Fibroblast of upper back skin (primary cell): ENCODE results near the gene ANKS1A.
A peak's percentile ranks its signal among the peaks of the same experiment; 100 is the strongest.

Source experiments
- DNase-seq: peaks from one replicate; pipeline ENCODE4 v3.0.0-alpha.2; 2013

ANKS1A gene

DNA sequence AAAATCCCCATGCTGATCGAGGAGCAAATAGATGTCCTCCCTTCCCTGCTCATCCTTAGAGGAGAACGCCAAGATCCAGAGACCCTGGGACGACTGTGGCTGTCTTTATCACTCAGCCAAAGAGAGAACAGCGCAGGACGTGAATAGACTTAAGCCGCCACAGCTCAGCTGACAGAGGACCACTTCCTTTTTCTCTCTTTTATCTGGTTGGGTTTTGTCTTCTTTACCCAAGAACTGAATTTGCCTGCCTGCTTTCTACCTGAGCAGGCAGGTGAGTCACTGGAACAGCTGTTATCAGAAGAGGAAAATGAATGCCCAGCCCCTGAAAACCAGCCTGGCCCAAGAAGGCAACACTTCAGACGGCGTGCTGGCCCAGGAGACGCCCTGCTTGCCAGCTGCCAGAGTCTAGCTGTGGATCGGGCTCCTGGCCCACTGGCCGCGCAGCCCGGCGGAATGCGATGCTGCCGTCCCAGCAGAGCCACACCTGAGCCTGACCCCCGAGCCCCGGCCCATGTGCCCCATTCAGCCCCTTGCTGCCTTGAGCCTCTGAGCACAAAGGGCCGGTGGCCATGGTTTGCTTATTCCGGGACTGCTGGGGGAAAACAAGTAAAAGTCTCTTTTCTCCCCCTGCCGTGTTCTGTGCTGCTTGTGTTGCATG lies 169.9 kb downstream of the ANKS1A start:
- no peak for DNase-seq

DNA sequence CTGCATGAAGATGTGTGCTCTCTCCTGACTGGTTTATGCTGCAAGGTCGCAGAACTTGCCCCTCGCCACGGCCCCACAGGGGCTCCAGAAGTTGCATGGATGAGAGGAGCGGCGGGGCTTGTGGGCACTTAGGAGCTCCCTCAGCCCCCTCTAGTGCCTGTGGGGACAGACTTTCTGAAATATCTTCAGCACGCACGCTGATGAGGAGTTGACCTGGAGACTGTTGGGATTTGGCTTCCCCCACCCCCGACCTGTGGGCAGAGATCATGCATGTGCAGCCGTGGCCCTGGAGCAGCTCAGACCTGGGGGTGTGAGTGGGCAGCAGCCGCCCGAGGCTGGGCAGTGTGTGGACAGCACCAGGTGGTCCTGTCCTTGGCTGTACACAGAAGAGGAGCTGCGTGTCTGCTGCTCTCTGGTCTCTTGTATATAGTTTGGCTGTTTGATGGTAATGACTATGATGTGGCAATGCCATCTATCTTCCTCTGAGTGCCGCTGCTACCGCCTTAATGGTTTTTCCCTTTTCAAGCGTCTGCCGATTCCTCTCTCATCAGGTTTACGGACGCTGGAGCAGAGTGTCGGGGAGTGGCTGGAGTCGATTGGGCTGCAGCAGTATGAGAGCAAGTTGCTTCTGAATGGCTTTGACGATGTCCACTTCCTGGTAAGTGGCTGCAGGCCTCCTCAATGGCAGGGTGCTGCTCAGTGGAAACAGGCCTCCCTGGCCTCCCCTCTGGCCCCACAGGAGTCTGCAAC lies 170.7 kb downstream of the ANKS1A start:
- DNase-seq, result no peak

- no peak for DNase-seq
These were observed 172.1 kb downstream of the ANKS1A start for GRCh38 chr6:35061102-35061615.

- no peak for DNase-seq
These were observed 172.8 kb downstream of the ANKS1A start for GRCh38 chr6:35061651-35062410.

GRCh38 chr6:35062676-35063574 lies 173.9 kb downstream of the ANKS1A start:
- DNase-seq, result no peak

GRCh38 chr6:35063701-35064280 lies 174.7 kb downstream of the ANKS1A start:
- DNase-seq, result no peak

GRCh38 chr6:35064290-35064689 lies 175.2 kb downstream of the ANKS1A start:
- no peak for DNase-seq

DNA sequence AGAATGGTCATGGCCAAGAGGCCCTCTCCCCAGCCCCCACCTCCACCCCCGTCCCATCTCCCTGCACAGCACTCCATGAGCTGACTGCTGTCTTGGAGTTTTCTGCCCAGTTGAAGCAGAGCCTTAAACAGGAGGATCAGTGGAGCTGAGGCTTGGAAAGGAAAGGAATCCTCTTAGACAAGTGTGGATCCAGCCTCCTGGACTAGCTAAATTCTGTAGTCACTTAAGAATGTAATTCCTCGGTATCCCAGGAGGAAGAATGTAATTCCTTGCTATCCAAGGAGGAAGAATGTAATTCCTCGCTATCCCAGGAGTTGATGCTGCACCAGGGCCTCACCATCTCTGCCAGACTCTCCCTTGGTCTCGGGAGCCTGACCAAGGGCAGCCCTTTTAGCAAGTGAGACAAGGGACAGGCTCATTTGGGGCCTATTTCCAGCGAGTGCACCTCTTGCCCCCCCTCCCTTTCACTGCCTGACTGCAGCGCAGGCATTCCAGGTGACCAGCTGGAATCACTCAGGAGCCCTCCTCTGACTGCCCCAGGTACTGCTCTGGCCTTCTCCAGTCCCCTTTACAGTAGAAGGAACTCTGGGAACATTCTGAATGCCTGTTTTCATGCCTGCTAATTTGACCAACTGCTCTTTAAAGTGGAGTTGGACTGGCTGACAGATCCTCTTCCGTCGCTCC lies 175.8 kb downstream of the ANKS1A start:
- peak; percentile 28 for DNase-seq

- no peak for DNase-seq
These were observed 176.4 kb downstream of the ANKS1A start for GRCh38 chr6:35065441-35065800.

GRCh38 chr6:35065870-35066269 lies 176.8 kb downstream of the ANKS1A start:
- DNase-seq, result no peak

DNA sequence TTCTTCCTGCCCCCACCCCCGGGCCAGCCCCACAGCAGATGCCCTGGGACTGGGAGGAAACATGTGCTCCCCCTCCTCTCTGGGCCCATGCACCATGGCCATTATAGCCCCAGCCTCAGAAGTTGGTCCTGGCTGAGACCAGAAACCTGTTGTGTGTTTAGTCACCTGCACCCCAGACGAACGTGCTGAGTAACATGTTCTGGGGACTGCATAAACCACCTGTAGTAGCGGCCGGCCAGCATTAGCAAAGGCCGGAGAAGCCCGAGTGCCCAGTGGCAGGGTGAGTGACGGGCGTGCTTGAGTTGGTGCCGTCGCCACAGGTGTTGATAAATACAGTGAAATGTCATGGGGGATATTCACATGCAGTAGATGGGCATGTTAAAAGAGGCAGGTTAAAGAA lies 178.2 kb downstream of the ANKS1A start:
- DNase-seq, result no peak

DNA sequence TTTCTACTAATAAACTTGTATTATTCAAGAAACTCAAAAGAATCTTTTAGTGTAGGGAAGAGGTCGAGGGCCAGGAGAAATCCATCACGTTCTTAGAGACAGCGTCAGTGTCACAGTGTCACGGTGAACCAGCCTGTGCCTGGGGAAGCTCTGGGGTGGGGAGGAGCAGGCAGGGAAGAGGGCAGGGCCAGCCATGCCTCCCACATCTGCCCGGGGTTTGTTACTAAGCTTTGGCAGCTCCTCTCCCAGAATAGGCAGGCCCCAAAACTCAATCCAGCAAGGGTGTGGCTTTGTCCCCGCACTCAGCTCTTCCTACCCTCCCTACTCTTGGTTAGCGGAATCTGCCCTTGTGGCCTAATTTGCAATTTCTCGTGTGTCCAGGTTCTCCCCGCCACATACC lies 179.2 kb downstream of the ANKS1A start:
- DNase-seq, result no peak

GRCh38 chr6:35068644-35069043 lies 179.6 kb downstream of the ANKS1A start:
- no peak for DNase-seq

DNA sequence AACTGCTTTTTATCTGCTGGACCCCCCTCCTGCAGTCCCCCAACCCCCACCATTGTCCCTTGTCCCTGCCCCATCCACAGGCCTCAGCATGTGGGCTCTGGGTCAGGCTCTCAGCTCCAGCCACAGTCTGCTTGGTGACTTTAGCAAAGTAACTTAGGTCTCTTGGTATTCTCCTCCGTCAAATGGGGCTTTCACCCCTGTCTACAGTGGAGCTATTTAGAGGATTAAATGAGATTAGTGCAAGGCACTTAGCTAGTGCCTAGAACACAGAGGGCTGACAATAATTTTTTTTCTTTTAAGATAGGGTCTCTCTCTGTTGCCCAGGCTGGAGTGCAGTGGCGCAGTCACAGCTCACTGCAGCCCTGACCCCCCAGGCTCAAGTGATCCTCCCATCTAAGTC lies 180.2 kb downstream of the ANKS1A start:
- DNase-seq, result no peak

GRCh38 chr6:35070111-35070510 lies 181.1 kb downstream of the ANKS1A start:
- DNase-seq, result no peak

DNA sequence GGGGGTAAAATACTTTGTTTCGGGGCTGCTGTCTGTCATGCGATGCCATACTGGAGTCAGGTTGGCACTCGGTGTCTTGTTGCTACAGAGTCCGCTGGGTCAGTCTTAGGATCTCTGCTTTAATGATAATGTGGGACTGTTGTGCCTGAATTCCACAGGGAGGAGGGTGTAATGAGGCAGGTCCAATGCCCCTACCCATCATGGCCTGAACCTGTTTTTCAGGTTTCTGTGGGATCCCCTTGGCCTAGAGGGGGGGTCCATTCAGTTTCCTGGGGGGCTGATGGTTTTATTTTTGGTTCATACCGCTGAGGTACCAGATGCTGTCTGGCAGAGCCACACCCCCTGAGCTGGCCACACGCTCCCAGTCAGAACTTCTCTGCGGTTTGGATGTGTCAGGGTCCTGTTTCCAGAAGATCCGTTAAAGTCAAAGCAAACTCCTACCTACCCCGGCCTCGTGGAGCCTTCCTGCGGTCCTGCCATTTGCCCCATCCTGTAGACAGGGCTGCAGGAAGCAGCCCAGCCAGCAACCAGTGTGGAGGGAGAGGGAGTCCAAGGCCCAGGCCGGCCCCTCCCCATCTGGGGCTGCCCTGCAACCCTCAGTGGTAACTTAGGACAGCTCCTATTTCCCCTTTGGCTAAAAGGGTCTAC lies 182.4 kb downstream of the ANKS1A start:
- no peak for DNase-seq

DNA sequence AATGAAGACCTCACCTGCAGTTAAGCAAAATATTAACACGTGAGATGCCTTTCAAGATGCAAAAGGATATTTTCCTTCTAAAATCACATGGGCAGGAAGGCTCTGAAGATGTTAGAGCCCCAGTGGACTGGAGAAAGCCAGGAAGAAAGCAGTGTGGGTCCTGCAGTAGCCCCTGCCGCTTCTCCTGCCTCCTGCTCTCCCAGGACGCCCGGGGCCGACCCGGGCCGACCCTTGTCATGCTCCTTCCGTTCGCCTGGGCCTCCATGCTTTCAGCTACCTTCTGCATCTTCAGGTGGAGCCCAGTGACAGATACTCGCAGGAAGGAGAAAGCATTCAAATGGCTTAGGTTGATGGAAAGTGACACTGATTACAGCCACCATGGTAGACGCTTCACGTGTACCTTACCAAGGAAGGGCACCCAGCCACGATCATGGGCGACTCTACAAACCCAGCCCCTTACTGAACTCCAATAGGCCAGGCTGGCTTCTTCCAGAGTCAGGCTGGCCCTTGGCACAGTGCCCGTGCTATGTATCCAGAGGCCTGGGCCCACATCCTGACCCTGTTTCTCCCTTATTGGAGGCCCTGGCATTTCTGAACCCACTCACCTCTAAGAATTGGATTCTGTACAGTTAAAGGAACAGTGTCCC lies 183.1 kb downstream of the ANKS1A start:
- no peak for DNase-seq

- no peak for DNase-seq
These were observed 183.6 kb downstream of the ANKS1A start for GRCh38 chr6:35072698-35073055.

GRCh38 chr6:35073211-35073610 lies 184.2 kb downstream of the ANKS1A start:
- no peak for DNase-seq

- DNase-seq, result no peak
These were observed 184.9 kb downstream of the ANKS1A start for GRCh38 chr6:35073766-35074471.
